Upper lobe of left lung (tissue), 6 donors: Measurements from ENCODE around the gene SPATA46. TPM values are rescaled to one million over a fixed set of nuclear protein-coding genes. Genes with fewer than 3 reads are reported as not detected.
A peak's percentile ranks its signal among the peaks of the same experiment; 100 is the strongest.

Source experiments
- ATAC-seq, 2 donors: fragments of 200-7000 bp; cut with Tn5 transposase; one replicate each; pipeline ENCODE4 v1.9.1; 2022; ENCODE audit warnings: mild to moderate bottlenecking in 2 of 2, moderate library complexity in 2 of 2; ENCODE audit not compliant: low FRiP score in 2 of 2
- DNase-seq, 2 donors: peaks; one replicate each; pipeline ENCODE4 v3.0.0-alpha.2; 2019 to 2020
- H3K27ac ChIP-seq, 4 donors: fragments of 200-600 bp; sonication (generic); one replicate each; pipeline ENCODE4 v1.5.1; 2016 to 2019
- H3K27me3 ChIP-seq, 4 donors: fragments of 200-600 bp; sonication (generic); one replicate each; pipeline ENCODE4 v1.5.1; 2017 to 2019
- H3K36me3 ChIP-seq, 4 donors: fragments of 200-600 bp; sonication (generic); one replicate each; pipeline ENCODE4 v1.5.1; 2016 to 2019
- H3K4me1 ChIP-seq, 4 donors: fragments of 200-600 bp; sonication (generic); one replicate each; pipeline ENCODE4 v1.5.1; 2018 to 2019
- H3K4me3 ChIP-seq, 4 donors: fragments of 200-600 bp; sonication (generic); one replicate each; pipeline ENCODE4 v1.5.1; 2017 to 2019; ENCODE audit warnings: mild to moderate bottlenecking in 2 of 4, moderate library complexity in 1 of 4
- H3K9me3 ChIP-seq, 4 donors: fragments of 200-600 bp; sonication (generic); one replicate each; pipeline ENCODE4 v1.5.1; 2018 to 2019
- CTCF ChIP-seq, 6 experiments: fragments of 450-650 bp in 4 of 6; fragments of 200-600 bp in 2 of 6; sonication (generic) in 2 of 6; IDR thresholded peaks; one replicate each; pipeline ENCODE4 v1.5.1; 2016 to 2019; ENCODE audit warnings: antibody characterized with exemption in 6 of 6
- EP300 ChIP-seq, 4 donors: sonication (generic); formaldehyde crosslinking; IDR thresholded peaks; one replicate each; pipeline ENCODE4 v1.5.1; 2017; ENCODE audit warnings: antibody characterized with exemption in 4 of 4, control low read depth in 2 of 4
- POLR2A ChIP-seq, 4 donors: fragments of 450-650 bp; IDR thresholded peaks; one replicate each; pipeline ENCODE4 v1.5.1; 2016 to 2017; ENCODE audit warnings: antibody characterized with exemption in 4 of 4, mild to moderate bottlenecking in 2 of 4
- POLR2AphosphoS5 ChIP-seq, 2 donors: sonication (generic); formaldehyde crosslinking; IDR thresholded peaks; one replicate each; pipeline ENCODE4 v1.5.1; 2017; ENCODE audit warnings: antibody characterized with exemption in 2 of 2
- WGBS, 2 donors: methylation state at CpG; one replicate each; pipeline ENCODE4 v1.1.5; 2017 to 2018; 5-methylcytosine and 5-hydroxymethylcytosine counted together
- total RNA-seq, 6 donors: library from RNA; depleted of rRNA in 4 of 6; stranded (reverse); fragments of >200 nt in 4 of 6; gene quantifications; one replicate each; pipeline versions ENCODE4 v1.1.0 to v1.2.1, GENCODE V29; 2016 to 2021
- donor health status: DM: no; HTN: no; CAD: no; lungs with moderate emphysema.
- donor health status: DM: no; HTN: yes; CAD: no; lungs with severe emphysema.

The SPATA46 gene
- total RNA-seq, 6 donors from 2014 or later: not detected

GRCh38 chr1:162388615-162389014 is 12.0 kb upstream of the SPATA46 start:
- Histone ChIP-seq H3K27ac (no peak overlapping the region), H3K27me3 (no peaks in the 10 kb centered on the region), H3K36me3 (no peaks in the 10 kb centered on the region), H3K4me1 (peaks cover 0 to 8% (median 3%) of the 10 kb centered on the region in 4 donors), H3K9me3 (no peaks in the 10 kb centered on the region), H3K4me3 (no peak overlapping the region)
- WGBS, 2 donors: 95 to 100% methylated on average over 5 of the region's 5 CpGs
- TF ChIP-seq CTCF (IDR thresholded peaks at IDR 0.05) (no peak), POLR2AphosphoS5 (IDR thresholded peaks at IDR 0.05) (no peak), EP300 (IDR thresholded peaks at IDR 0.05) (peak in 1 of 4 donors; percentile 65), POLR2A (IDR thresholded peaks at IDR 0.05) (no peak)
- ATAC-seq (no peak), DNase-seq (peak in 1 of 2 donors; percentile 36)

GRCh38 chr1:162388083-162388594 is 11.5 kb upstream of the SPATA46 start:
- Histone ChIP-seq H3K9me3 (no peaks in the 10 kb centered on the region), H3K36me3 (no peaks in the 10 kb centered on the region), H3K4me1 (peaks cover 0 to 8% (median 3%) of the 10 kb centered on the region in 4 donors), H3K27ac (no peak overlapping the region), H3K27me3 (no peaks in the 10 kb centered on the region), H3K4me3 (no peak overlapping the region)
- DNase-seq: no peak
- WGBS, 2 donors: 88 to 91% methylated on average over 8 of the region's 8 CpGs
- TF ChIP-seq EP300 (IDR thresholded peaks at IDR 0.05) (no peak), POLR2AphosphoS5 (IDR thresholded peaks at IDR 0.05) (no peak), POLR2A (IDR thresholded peaks at IDR 0.05) (no peak)
- ATAC-seq: no peak

GRCh38 chr1:162387226-162388082 is 10.8 kb upstream of the SPATA46 start:
- Histone ChIP-seq H3K9me3 (no peaks in the 10 kb centered on the region), H3K27ac (no peak overlapping the region), H3K4me1 (peaks cover 0 to 8% (median 3%) of the 10 kb centered on the region in 4 donors), H3K36me3 (no peaks in the 10 kb centered on the region), H3K27me3 (no peaks in the 10 kb centered on the region), H3K4me3 (no peak overlapping the region)
- WGBS, 2 donors: 75 to 80% methylated on average over 20 of the region's 20 CpGs
- ATAC-seq (no peak), DNase-seq (no peak)
- no peak for TF ChIP-seq EP300 (IDR thresholded peaks at IDR 0.05)
- no peak for TF ChIP-seq POLR2AphosphoS5 (IDR thresholded peaks at IDR 0.05)
- no peak for TF ChIP-seq POLR2A (IDR thresholded peaks at IDR 0.05)
- TF ChIP-seq CTCF (IDR thresholded peaks at IDR 0.05): no peak

GRCh38 chr1:162386292-162387225 is 9.9 kb upstream of the SPATA46 start:
- no peaks in the 10 kb centered on the region for H3K27me3 ChIP-seq
- H3K4me1 ChIP-seq: peaks cover 0 to 7% (median 5%) of the 10 kb centered on the region in 4 donors
- WGBS, 2 donors: 86 to 88% methylated on average over 8 of the region's 8 CpGs
- ATAC-seq: no peak
- DNase-seq: no peak
- H3K27ac ChIP-seq: no peak overlapping the region
- H3K36me3 ChIP-seq: no peaks in the 10 kb centered on the region
- H3K4me3 ChIP-seq: no peak overlapping the region
- no peaks in the 10 kb centered on the region for H3K9me3 ChIP-seq
- TF ChIP-seq CTCF (IDR thresholded peaks at IDR 0.05): no peak
- TF ChIP-seq POLR2AphosphoS5 (IDR thresholded peaks at IDR 0.05): no peak
- TF ChIP-seq POLR2A (IDR thresholded peaks at IDR 0.05): no peak
- TF ChIP-seq EP300 (IDR thresholded peaks at IDR 0.05): no peak

GRCh38 chr1:162385702-162386101 is 9.0 kb upstream of the SPATA46 start:
- Histone ChIP-seq H3K27ac (no peak overlapping the region), H3K4me1 (peaks cover 0 to 7% (median 3%) of the 10 kb centered on the region in 4 donors), H3K27me3 (no peaks in the 10 kb centered on the region), H3K9me3 (no peaks in the 10 kb centered on the region), H3K36me3 (no peaks in the 10 kb centered on the region), H3K4me3 (no peak overlapping the region)
- 94 to 100% methylated on average over 2 to 3 of the region's 3 CpGs for WGBS, 2 donors
- ATAC-seq (no peak), DNase-seq (no peak)
- no peak for TF ChIP-seq EP300 (IDR thresholded peaks at IDR 0.05)
- TF ChIP-seq POLR2AphosphoS5 (IDR thresholded peaks at IDR 0.05): no peak
- TF ChIP-seq POLR2A (IDR thresholded peaks at IDR 0.05): no peak
- no peak for TF ChIP-seq CTCF (IDR thresholded peaks at IDR 0.05)
